Right lobe of liver (tissue), 6 donors: Measurements from ENCODE around the gene FLNC. TPM values are rescaled to one million over a fixed set of nuclear protein-coding genes. Genes with fewer than 3 reads are reported as not detected.

Source experiments
- ATAC-seq, 4 donors: fragments of 200-7000 bp; cut with Tn5 transposase; one replicate each; pipeline ENCODE4 v1.9.1; 2020; ENCODE audit warnings: mild to moderate bottlenecking in 4 of 4, moderate library complexity in 4 of 4
- DNase-seq, 3 donors: peaks; one replicate each; pipeline ENCODE4 v3.0.0-alpha.2; 2020
- H3K27ac ChIP-seq, 3 donors: fragments of 200-600 bp; one replicate each; pipeline ENCODE4 v1.8.0; 2022
- H3K27me3 ChIP-seq, 2 donors: fragments of 200-600 bp; one replicate each; pipeline ENCODE4 v1.8.0; 2022
- H3K36me3 ChIP-seq, 4 donors: fragments of 200-600 bp; sonication (generic) in 1 of 4; one replicate each; pipeline versions ENCODE4 v1.5.1 to v1.8.0; 2017 to 2022; ENCODE audit warnings: control low read depth in 1 of 4
- H3K4me1 ChIP-seq, 4 donors: fragments of 200-600 bp; sonication (generic) in 1 of 4; one replicate each; pipeline versions ENCODE4 v1.5.1 to v1.8.0; 2017 to 2022; ENCODE audit warnings: control low read depth in 1 of 4
- H3K4me3 ChIP-seq, 3 donors: fragments of 200-600 bp; one replicate each; pipeline ENCODE4 v1.8.0; 2022
- H3K9me3 ChIP-seq, 4 donors: fragments of 200-600 bp; sonication (generic) in 1 of 4; one replicate each; pipeline versions ENCODE4 v1.5.1 to v1.8.0; 2017 to 2022; ENCODE audit warnings: control low read depth in 1 of 4
- CTCF ChIP-seq, 4 donors: fragments of 200-600 bp in 3 of 4; fragments of 450-650 bp in 1 of 4; IDR thresholded peaks; one replicate each; pipeline versions ENCODE4 v1.5.1 to v1.8.0; 2016 to 2022; ENCODE audit warnings: antibody characterized with exemption in 4 of 4, mild to moderate bottlenecking in 2 of 4
- POLR2A ChIP-seq: fragments of 450-650 bp; IDR thresholded peaks from one replicate; pipeline ENCODE4 v1.6.1; 2017; ENCODE audit warnings: antibody characterized with exemption, mild to moderate bottlenecking
- WGBS: methylation state at CpG from one replicate; pipeline ENCODE4 v1.1.6; 2018; ENCODE audit warnings: low coverage, low lambda C conversion rate; ENCODE audit not compliant: insufficient coverage; ENCODE audit errors: missing lambda C conversion rate; 5-methylcytosine and 5-hydroxymethylcytosine counted together
- intact Hi-C, 2 donors: fragments of 100-400 bp; cut with DNase I; formaldehyde crosslinking; loops; one replicate each; pipeline versions ENCODE4 v1.11.2 to v1.14.1; 2022
- total RNA-seq, 6 experiments: library from RNA; depleted of rRNA in 2 of 6; stranded (reverse); fragments of >200 nt in 2 of 6; fragmentation: NEBNext Ultra II Directional in 3 of 6; extraction: Animal tissue kit (Norgen Biotek cat#: 25700) in 3 of 6; gene quantifications; one replicate each; pipeline versions ENCODE4 v1.1.0 to v1.2.4, GENCODE V29; 2016 to 2023
- donor health status: DM: no; HTN: yes; CAD: no.
- donor health status: DM: no; HTN: no; CAD: no.
- donor health status: DM: no; HTN: no; CAD: no.
- donor health status: DM: no; HTN: yes; CAD: no.
- donor health status: DM: no; HTN: yes; CAD: no.

FLNC gene
- total RNA-seq, 6 experiments from 2014 or later: 0.27 to 5.1 (median 0.74) TPM

- no peak overlapping the region for H3K4me3 ChIP-seq
- 100% methylated on average over 1 of the region's 5 CpGs for WGBS
These were observed 25.0 kb upstream of the FLNC start for GRCh38 chr7:128805225-128805624.

GRCh38 chr7:128807191-128807590 is 23.0 kb upstream of the FLNC start:
- Histone ChIP-seq H3K4me1 (no peaks in the 10 kb centered on the region), H3K27me3 (no peaks in the 10 kb centered on the region), H3K4me3 (no peak overlapping the region), H3K9me3 (no peaks in the 10 kb centered on the region), H3K27ac (no peak overlapping the region), H3K36me3 (no peaks in the 10 kb centered on the region)
- TF ChIP-seq CTCF (IDR thresholded peaks at IDR 0.05): no peak
- TF ChIP-seq POLR2A: no peak
- no peak for DNase-seq
- no peak for ATAC-seq
- intact Hi-C loops: no loop called here
- 72% methylated on average over 3 of the region's 8 CpGs for WGBS

More at GRCh38 chr7:128805225-128805624, 25.0 kb upstream of the FLNC start:
- intact Hi-C loops: no loop called here
- Histone ChIP-seq H3K27me3 (no peaks in the 10 kb centered on the region), H3K9me3 (no peaks in the 10 kb centered on the region), H3K4me1 (no peaks in the 10 kb centered on the region), H3K27ac (no peak overlapping the region), H3K36me3 (no peaks in the 10 kb centered on the region)
- DNase-seq (no peak), ATAC-seq (no peak)
- TF ChIP-seq POLR2A (no peak), CTCF (IDR thresholded peaks at IDR 0.05) (no peak)

GRCh38 chr7:128809363-128809762 is 20.8 kb upstream of the FLNC start:
- ATAC-seq: no peak

GRCh38 chr7:128810473-128810872 is 19.7 kb upstream of the FLNC start:
- DNase-seq (no peak), ATAC-seq (no peak)
- Histone ChIP-seq H3K36me3 (no peaks in the 10 kb centered on the region), H3K9me3 (no peaks in the 10 kb centered on the region), H3K27me3 (no peaks in the 10 kb centered on the region), H3K27ac (no peak overlapping the region), H3K4me3 (no peak overlapping the region), H3K4me1 (no peaks in the 10 kb centered on the region)
- TF ChIP-seq CTCF (IDR thresholded peaks at IDR 0.05) (no peak), POLR2A (no peak)
- WGBS: no CpG with 5 or more reads among the region's 2 CpGs
- intact Hi-C loops: no loop called here

More at GRCh38 chr7:128809363-128809762, 20.8 kb upstream of the FLNC start:
- no peak overlapping the region for H3K4me3 ChIP-seq
- no peak for DNase-seq
- no peaks in the 10 kb centered on the region for H3K4me1 ChIP-seq
- WGBS: 67% methylated on average over 1 of the region's 3 CpGs
- no peaks in the 10 kb centered on the region for H3K27me3 ChIP-seq
- intact Hi-C loops: no loop called here
- no peak overlapping the region for H3K27ac ChIP-seq
- TF ChIP-seq POLR2A (no peak), CTCF (IDR thresholded peaks at IDR 0.05) (no peak)
- H3K9me3 ChIP-seq: no peaks in the 10 kb centered on the region
- H3K36me3 ChIP-seq: no peaks in the 10 kb centered on the region

- TF ChIP-seq CTCF (IDR thresholded peaks at IDR 0.05) (no peak), POLR2A (no peak)
- DNase-seq (no peak), ATAC-seq (no peak)
- Histone ChIP-seq H3K27me3 (no peaks in the 10 kb centered on the region), H3K9me3 (no peaks in the 10 kb centered on the region), H3K27ac (no peak overlapping the region), H3K4me1 (no peaks in the 10 kb centered on the region), H3K4me3 (no peak overlapping the region), H3K36me3 (no peaks in the 10 kb centered on the region)
- WGBS: 87% methylated on average over 2 of the region's 3 CpGs
- intact Hi-C loops: no loop called here
These were observed 19.2 kb upstream of the FLNC start for GRCh38 chr7:128810997-128811396.
